ENCODE data around the gene RIC3.

GRCh38 chr11:8109675-8110074, 59.1 kb downstream of the RIC3 start:
- TF ChIP-seq CTCF (IDR thresholded peaks at IDR 0.05; ENCODE audit: low read length) = no peak
- no peak for TF ChIP-seq EZH2 (IDR thresholded peaks at IDR 0.05; ENCODE audit: borderline replicate concordance, low read length)

Measured in OCI-LY1 (cell line).